ENCODE measurements around the gene ERC2.

Gene ERC2

GRCh38 chr3:55746808-55747413 lies 721.4 kb downstream of the ERC2 start:
- Histone ChIP-seq H3K36me3 (no peaks in the 10 kb centered on the region), H3K4me3 (ENCODE audit: low read depth, low read length) (no peak overlapping the region), H3K27ac (no peak overlapping the region), H3K9me3 (ENCODE audit: severe bottlenecking) (no peaks in the 10 kb centered on the region), H3K27me3 (ENCODE audit: insufficient read depth, low read depth, severe bottlenecking) (no peaks in the 10 kb centered on the region)
- no peak for DNase-seq
- no peak for TF ChIP-seq CTCF (IDR thresholded peaks at IDR 0.05; ENCODE audit: low read depth, low read length)

GRCh38 chr3:55742832-55743136 lies 725.5 kb downstream of the ERC2 start:
- Histone ChIP-seq H3K27ac (no peak overlapping the region), H3K4me3 (ENCODE audit: low read depth, low read length) (no peak overlapping the region), H3K9me3 (ENCODE audit: severe bottlenecking) (no peaks in the 10 kb centered on the region), H3K36me3 (no peaks in the 10 kb centered on the region), H3K27me3 (ENCODE audit: insufficient read depth, low read depth, severe bottlenecking) (no peaks in the 10 kb centered on the region)
- no peak for TF ChIP-seq CTCF (IDR thresholded peaks at IDR 0.05; ENCODE audit: low read depth, low read length)
- no peak for DNase-seq

- no peak overlapping the region for H3K4me3 ChIP-seq (ENCODE audit: low read depth, low read length)
- no peak for DNase-seq
- no peak overlapping the region for H3K27ac ChIP-seq
These were observed 726.0 kb downstream of the ERC2 start for GRCh38 chr3:55742022-55742831.

GRCh38 chr3:55737186-55737585 lies 731.1 kb downstream of the ERC2 start:
- Histone ChIP-seq H3K27me3 (ENCODE audit: insufficient read depth, low read depth, severe bottlenecking) (no peaks in the 10 kb centered on the region), H3K4me3 (ENCODE audit: low read depth, low read length) (no peak overlapping the region), H3K36me3 (no peaks in the 10 kb centered on the region), H3K27ac (no peak overlapping the region), H3K9me3 (ENCODE audit: severe bottlenecking) (no peaks in the 10 kb centered on the region)
- no peak for DNase-seq
- TF ChIP-seq CTCF (IDR thresholded peaks at IDR 0.05; ENCODE audit: low read depth, low read length) = no peak

More at GRCh38 chr3:55742022-55742831, 726.0 kb downstream of the ERC2 start:
- no peaks in the 10 kb centered on the region for H3K9me3 ChIP-seq (ENCODE audit: severe bottlenecking)
- H3K27me3 ChIP-seq (ENCODE audit: insufficient read depth, low read depth, severe bottlenecking) = no peaks in the 10 kb centered on the region
- H3K36me3 ChIP-seq = no peaks in the 10 kb centered on the region
- no peak for TF ChIP-seq CTCF (IDR thresholded peaks at IDR 0.05; ENCODE audit: low read depth, low read length)

GRCh38 chr3:55735976-55736375 lies 732.3 kb downstream of the ERC2 start:
- no peaks in the 10 kb centered on the region for H3K9me3 ChIP-seq (ENCODE audit: severe bottlenecking)
- H3K27me3 ChIP-seq (ENCODE audit: insufficient read depth, low read depth, severe bottlenecking) = no peaks in the 10 kb centered on the region
- no peak for DNase-seq
- no peak overlapping the region for H3K4me3 ChIP-seq (ENCODE audit: low read depth, low read length)
- no peak overlapping the region for H3K27ac ChIP-seq
- H3K36me3 ChIP-seq = no peaks in the 10 kb centered on the region
- no peak for TF ChIP-seq CTCF (IDR thresholded peaks at IDR 0.05; ENCODE audit: low read depth, low read length)

All from WERI-Rb-1 (cell line).